LNCAP (cell line): Measurements from ENCODE around the gene FBXO24.

Experiments used
- TF ChIP-seq, protein P1 (sequence below): fragments of 450-650 bp; IDR thresholded peaks from 2 replicates; pipeline ENCODE4 v1.5.1; 2017; ENCODE audit warnings: mild to moderate bottlenecking

The FBXO24 gene

DNA sequence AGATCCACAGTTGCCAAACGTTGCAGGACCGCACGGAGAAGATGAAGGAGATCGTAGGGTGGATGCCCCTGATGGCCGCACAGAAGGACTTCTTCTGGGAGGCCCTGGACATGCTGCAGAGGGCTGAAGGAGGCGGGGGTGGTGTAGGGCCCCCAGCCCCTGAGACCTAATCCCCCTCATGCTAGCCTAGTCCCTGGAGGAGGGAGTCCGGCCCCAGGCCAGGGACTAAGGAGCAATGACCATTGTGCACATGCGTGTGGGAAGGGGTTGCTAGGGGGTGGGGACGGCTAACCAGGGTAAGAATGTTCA, 14.6 kb downstream of the FBXO24 start:
- TF ChIP-seq, protein P1, sequence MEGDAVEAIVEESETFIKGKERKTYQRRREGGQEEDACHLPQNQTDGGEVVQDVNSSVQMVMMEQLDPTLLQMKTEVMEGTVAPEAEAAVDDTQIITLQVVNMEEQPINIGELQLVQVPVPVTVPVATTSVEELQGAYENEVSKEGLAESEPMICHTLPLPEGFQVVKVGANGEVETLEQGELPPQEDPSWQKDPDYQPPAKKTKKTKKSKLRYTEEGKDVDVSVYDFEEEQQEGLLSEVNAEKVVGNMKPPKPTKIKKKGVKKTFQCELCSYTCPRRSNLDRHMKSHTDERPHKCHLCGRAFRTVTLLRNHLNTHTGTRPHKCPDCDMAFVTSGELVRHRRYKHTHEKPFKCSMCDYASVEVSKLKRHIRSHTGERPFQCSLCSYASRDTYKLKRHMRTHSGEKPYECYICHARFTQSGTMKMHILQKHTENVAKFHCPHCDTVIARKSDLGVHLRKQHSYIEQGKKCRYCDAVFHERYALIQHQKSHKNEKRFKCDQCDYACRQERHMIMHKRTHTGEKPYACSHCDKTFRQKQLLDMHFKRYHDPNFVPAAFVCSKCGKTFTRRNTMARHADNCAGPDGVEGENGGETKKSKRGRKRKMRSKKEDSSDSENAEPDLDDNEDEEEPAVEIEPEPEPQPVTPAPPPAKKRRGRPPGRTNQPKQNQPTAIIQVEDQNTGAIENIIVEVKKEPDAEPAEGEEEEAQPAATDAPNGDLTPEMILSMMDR: no peak

DNA sequence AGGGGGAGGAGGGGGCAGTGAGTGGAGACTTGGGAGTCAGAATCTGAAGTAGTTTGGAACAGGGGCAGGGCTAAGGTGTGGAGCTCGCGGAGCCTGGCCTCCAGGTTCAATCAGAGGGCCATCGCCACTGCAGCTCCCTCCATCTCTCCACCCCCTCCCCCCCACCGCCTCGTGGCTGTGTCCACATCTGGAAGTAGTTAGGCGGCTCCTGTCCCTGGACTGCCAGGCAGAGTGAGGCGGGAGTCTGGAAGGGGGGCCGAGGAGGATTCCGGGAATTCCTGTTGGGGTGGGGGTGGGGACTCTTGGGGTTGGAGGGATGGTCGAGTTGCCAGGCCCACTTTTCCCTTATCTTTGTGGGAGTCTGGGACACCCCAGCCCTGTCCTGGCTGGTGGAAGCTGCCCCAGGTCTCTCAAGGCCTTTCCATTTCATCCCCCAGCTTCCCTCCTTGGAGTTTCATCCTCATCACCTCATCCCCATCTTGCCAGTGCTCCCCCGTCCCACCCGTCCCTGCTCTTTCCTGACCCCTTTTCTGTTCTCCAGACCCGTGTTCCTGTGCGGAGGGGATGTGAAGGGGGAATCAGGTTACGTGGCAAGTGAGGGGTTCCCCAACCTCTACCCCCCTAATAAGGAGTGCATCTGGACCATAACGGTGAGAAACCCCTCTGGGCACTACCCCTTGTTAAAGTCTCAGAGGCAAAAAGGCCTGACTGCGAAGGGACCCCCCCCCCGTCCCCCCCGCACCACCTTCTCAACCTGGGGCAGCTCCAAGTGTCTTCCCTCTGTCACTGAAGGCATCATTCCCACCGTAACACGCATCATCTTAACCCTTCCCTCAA, 17.0 kb downstream of the FBXO24 start:
- TF ChIP-seq, protein P1: no peak

DNA sequence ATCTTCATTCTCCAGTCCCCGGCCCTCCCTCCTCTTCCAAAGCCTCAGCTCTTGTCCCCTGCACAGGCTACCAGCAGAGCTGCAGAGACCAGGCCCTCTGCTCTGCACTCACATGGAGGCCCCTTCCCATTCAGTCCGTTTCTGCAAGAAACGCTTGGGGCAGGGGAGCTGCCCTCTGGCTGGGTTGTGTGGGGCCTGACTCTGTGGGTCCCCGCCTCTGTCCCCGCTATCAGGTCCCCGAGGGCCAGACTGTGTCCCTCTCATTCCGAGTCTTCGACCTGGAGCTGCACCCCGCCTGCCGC, 17.5 kb downstream of the FBXO24 start:
- TF ChIP-seq, protein P1: no peak

DNA sequence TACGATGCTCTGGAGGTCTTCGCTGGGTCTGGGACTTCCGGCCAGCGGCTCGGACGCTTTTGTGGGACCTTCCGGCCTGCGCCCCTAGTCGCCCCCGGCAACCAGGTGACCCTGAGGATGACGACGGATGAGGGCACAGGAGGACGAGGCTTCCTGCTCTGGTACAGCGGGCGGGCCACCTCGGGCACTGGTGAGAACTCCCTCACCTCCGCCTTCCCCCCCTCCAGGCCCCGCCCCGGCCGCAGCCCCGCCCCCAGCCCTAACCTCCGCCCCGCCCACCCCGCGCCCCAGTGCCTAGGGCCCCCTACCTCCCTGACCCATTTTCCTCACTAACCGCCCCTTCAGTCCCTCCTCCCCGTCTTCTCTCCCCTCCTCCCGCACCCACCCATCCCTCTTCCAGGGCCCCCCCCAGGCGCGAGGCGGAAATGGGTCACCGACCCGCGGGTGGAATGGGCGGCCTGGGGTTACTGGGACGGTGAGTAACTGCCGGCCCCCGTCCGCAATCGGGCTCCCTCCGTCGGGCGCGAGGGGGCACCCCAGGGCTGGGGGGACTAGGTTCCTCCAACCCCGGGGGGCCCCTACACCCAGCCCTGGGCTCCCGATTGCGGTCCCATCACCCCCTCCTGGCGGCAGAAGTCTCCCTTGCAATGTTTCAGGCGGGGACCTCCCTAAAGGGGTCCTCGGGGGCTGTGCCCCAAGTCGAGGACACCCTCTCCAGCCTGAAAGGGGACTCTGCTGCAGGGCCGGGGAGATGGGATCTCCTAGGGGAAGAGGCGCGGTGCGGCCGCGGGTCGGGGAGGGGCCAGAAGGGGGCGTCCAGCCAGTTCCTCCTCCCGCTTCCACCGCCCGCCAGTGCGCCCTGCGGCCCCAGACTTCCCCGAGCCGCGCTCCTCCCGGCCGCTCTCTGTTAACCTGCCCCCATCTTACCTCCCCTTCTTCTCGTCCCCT, 18.2 kb downstream of the FBXO24 start:
- TF ChIP-seq, protein P1: peak; percentile 54

DNA sequence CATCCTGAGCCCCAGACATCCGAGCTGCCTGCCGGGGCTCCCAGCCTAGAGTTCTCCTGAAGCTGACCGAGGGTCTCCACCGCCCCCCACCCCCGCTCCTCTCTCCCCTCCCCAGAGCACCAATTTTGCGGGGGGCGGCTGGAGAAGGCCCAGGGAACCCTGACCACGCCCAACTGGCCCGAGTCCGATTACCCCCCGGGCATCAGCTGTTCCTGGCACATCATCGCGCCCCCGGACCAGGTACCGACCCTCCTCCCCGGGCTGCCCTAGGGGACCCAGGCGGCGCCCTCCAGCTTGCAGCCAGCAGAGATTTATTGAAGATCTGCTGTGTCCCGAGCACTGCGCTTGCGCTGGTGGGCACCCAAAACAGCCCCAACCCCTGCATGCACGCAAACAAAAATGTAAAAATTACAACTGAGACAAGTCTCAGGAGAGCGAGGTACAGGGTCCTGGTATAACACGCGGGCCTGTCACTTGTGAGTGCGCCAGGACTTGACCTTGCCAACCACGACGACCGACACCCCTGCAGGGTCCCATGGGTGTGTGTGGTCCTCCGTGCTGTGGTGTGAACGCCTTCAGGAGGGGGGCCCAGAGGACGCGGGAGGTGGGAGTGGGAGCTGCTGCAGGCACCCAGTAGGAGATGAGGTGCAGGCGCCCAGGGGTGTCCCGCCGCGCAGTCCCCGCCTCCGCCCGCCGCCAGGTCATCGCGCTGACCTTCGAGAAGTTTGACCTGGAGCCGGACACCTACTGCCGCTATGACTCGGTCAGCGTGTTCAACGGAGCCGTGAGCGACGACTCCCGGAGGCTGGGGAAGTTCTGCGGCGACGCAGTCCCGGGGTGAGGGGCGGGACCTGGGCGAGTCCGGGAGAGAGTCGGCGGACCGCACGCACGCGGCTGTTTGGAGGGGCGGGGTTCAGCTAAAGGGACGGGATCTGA, 19.1 kb downstream of the FBXO24 start:
- TF ChIP-seq, protein P1: no peak

DNA sequence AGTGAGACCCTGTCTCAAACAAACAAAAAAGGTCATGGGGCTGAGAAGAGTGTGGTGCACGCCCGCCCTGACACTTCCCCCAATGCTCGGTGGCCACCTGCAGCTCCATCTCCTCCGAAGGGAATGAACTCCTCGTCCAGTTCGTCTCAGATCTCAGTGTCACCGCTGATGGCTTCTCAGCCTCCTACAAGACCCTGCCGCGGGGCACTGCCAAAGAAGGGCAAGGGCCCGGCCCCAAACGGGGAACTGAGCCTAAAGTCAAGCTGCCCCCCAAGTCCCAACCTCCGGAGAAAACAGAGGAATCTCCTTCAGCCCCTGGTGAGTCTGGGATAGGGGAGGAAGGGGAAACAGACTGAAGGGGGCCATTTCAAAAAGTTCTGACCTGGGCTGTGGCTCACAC, 20.2 kb downstream of the FBXO24 start:
- TF ChIP-seq, protein P1: no peak

DNA sequence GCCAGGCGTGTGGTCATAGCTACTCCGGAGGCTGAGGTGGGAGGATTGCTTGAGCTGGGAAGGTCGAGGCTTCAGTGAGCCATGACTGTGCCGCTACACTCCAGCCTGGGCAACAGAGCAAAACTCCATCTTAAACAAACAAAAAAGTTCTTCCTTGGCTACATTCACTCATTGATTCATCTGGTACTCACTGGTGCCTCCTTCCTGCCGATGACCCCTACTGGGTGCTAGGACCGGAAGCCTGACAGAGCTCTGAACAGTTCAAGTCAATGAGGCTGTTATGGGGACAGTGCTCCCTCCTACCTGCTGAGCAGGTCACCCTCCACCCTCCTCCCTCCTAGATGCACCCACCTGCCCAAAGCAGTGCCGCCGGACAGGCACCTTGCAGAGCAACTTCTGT, 21.0 kb downstream of the FBXO24 start:
- TF ChIP-seq, protein P1: no peak
